ENCODE results near the gene ADI1. TPM values are rescaled to one million over a fixed set of nuclear protein-coding genes. Genes with fewer than 3 reads are reported as not detected.
A peak's percentile ranks its signal among the peaks of the same experiment; 100 is the strongest.

Gene ADI1
- total and polyA plus RNA-seq, 12 donors: 50.0 to 160 (median 103) TPM

GRCh38 chr2:3563521-3563976 is 44.2 kb upstream of the ADI1 start:
- 83 to 97% (median 91%) methylated on average over 4 to 5 of the region's 5 CpGs for WGBS, 4 donors
- H3K4me1 ChIP-seq (replicated peaks in 1 of 2): peaks cover 0 to 8% of the 10 kb centered on the region in 2 donors
- TF ChIP-seq CTCF (IDR thresholded peaks at IDR 0.05) (no peak), POLR2A (IDR thresholded peaks at IDR 0.05) (no peak)
- H3K4me3 ChIP-seq: no peak overlapping the region
- H3K27ac ChIP-seq: no peak overlapping the region
- no peaks in the 10 kb centered on the region for H3K27me3 ChIP-seq
- H3K9me3 ChIP-seq (replicated peaks in 1 of 3): no peaks in the 10 kb centered on the region
- intact Hi-C loops (cut with DNase I): no loop called here
- H3K36me3 ChIP-seq (replicated peaks in 1 of 2): no peaks in the 10 kb centered on the region
- peak in 1 of 7 donors; percentile 15 for DNase-seq

- 0 to 2% (median 1%) methylated on average over 17 to 67 of the region's 67 CpGs for WGBS, 4 donors
- Histone ChIP-seq H3K9me3 (replicated peaks in 1 of 3) (no peaks in the 10 kb centered on the region), H3K4me3 (peak within 1 kb of the TSS; percentile 66 to 99 (median 90)), H3K4me1 (replicated peaks in 1 of 2) (peaks cover 7 to 20% of the 10 kb centered on the region in 2 donors), H3K27ac (peak within 1 kb of the TSS; percentile 68 to 96 (median 89)), H3K27me3 (no peaks in the 10 kb centered on the region), H3K36me3 (replicated peaks in 1 of 2) (peaks cover 0 to 27% of the 10 kb centered on the region in 2 donors)
- intact Hi-C loops (cut with DNase I): no loop called here
- DNase-seq: peak; percentile 98 to 99 (median 98)
- TF ChIP-seq CTCF (IDR thresholded peaks at IDR 0.05): no peak
- TF ChIP-seq POLR2A (IDR thresholded peaks at IDR 0.05): peak; percentile 83
Observed at GRCh38 chr2:3558205-3559014, 39.1 kb upstream of the ADI1 start, which contains the start of gene RNASEH1. RNASEH1 (minus strand) TSS chr2:3558333; CDS start chr2:3558260, 73 bp downstream.

- Histone ChIP-seq H3K36me3 (replicated peaks in 1 of 2) (peaks cover 0 to 27% of the 10 kb centered on the region in 2 donors), H3K9me3 (replicated peaks in 1 of 3) (no peaks in the 10 kb centered on the region), H3K27me3 (no peaks in the 10 kb centered on the region), H3K4me1 (replicated peaks in 1 of 2) (peaks cover 7 to 20% of the 10 kb centered on the region in 2 donors), H3K4me3 (peak overlapping the region; percentile 66 to 99 (median 90)), H3K27ac (peak overlapping the region; percentile 68 to 96 (median 89))
- DNase-seq: no peak
- WGBS, 4 donors: 0 to 1% (median 1%) methylated on average over 4 to 40 of the region's 40 CpGs
- intact Hi-C loops (cut with DNase I): no loop called here
- no peak for TF ChIP-seq POLR2A (IDR thresholded peaks at IDR 0.05)
- no peak for TF ChIP-seq CTCF (IDR thresholded peaks at IDR 0.05)
Observed at GRCh38 chr2:3557639-3558204, 38.4 kb upstream of the ADI1 start.

- H3K9me3 ChIP-seq (replicated peaks in 1 of 3): no peaks in the 10 kb centered on the region
- H3K4me1 ChIP-seq (replicated peaks in 1 of 2): peaks cover 7 to 16% of the 10 kb centered on the region in 2 donors
- H3K4me3 ChIP-seq: no peak overlapping the region
- H3K27me3 ChIP-seq: no peaks in the 10 kb centered on the region
- no peak overlapping the region for H3K27ac ChIP-seq
- TF ChIP-seq POLR2A (IDR thresholded peaks at IDR 0.05) (no peak), CTCF (IDR thresholded peaks at IDR 0.05) (no peak)
- intact Hi-C loops (cut with DNase I): no loop called here
- peak in 1 of 7 donors; percentile 28 for DNase-seq
- H3K36me3 ChIP-seq (replicated peaks in 1 of 2): peaks cover 0 to 60% of the 10 kb centered on the region in 2 donors
- WGBS, 4 donors: 87 to 91% (median 91%) methylated on average over 10 of the region's 10 CpGs
Observed at GRCh38 chr2:3553946-3554345, 34.6 kb upstream of the ADI1 start.

Data from adrenal gland (tissue), 12 donors.